Brain microvascular endothelial cell (primary cell): ENCODE measurements around the gene SPZ1.

Source experiments
- DNase-seq: peaks from one replicate; pipeline ENCODE4 v3.0.0-alpha.2; 2020
- H3K27ac ChIP-seq: fragments of 250-450 bp; sonication (Bioruptor Pico); 2 replicates; pipeline ENCODE4 v1.5.1; 2020; ENCODE audit warnings: mild to moderate bottlenecking, moderate library complexity
- H3K27me3 ChIP-seq: fragments of 250-450 bp; sonication (Bioruptor Pico); replicated peaks from 2 replicates; pipeline ENCODE4 v1.5.1; 2020; ENCODE audit warnings: mild to moderate bottlenecking
- H3K36me3 ChIP-seq: fragments of 250-450 bp; sonication (Bioruptor Pico); replicated peaks from 2 replicates; pipeline ENCODE4 v1.5.1; 2020; ENCODE audit warnings: mild to moderate bottlenecking
- H3K4me3 ChIP-seq: 2 replicates; pipeline ENCODE4 v1.5.1; 2011; ENCODE audit warnings: low read depth, mild to moderate bottlenecking, control low read depth, low read length, moderate library complexity
- CTCF ChIP-seq: IDR thresholded peaks from 2 replicates; pipeline ENCODE4 v1.5.1; 2011; ENCODE audit warnings: low read depth, mild to moderate bottlenecking, moderate library complexity, low read length, control low read depth, inconsistent platforms; ENCODE audit errors: missing control alignments
- in situ Hi-C: cut with HindIII; loops from 2 replicates; pipeline ENCODE4 v1.10.0; 2017; ENCODE audit warnings: low sequenced_read_pairs, low pct_ligation_motif_present

The SPZ1 gene

GRCh38 chr5:80357671-80358070, 37.9 kb downstream of the SPZ1 start:
- TF ChIP-seq CTCF: no peak
- Histone ChIP-seq H3K4me3 (no peak overlapping the region), H3K36me3 (no peaks in the 10 kb centered on the region), H3K27me3 (no peaks in the 10 kb centered on the region), H3K27ac (no peak overlapping the region)
- DNase-seq: no peak
- in situ Hi-C loops: no loop called here

GRCh38 chr5:80360914-80361444, 41.2 kb downstream of the SPZ1 start:
- in situ Hi-C loops: no loop called here
- no peak for TF ChIP-seq CTCF
- H3K36me3 ChIP-seq: no peaks in the 10 kb centered on the region
- H3K27me3 ChIP-seq: no peaks in the 10 kb centered on the region
- DNase-seq: no peak
- no peak overlapping the region for H3K4me3 ChIP-seq
- no peak overlapping the region for H3K27ac ChIP-seq

- no peak for TF ChIP-seq CTCF
- in situ Hi-C loops: no loop called here
These were observed 45.1 kb downstream of the SPZ1 start for GRCh38 chr5:80364892-80365291.

GRCh38 chr5:80368661-80369480, 49.1 kb downstream of the SPZ1 start:
- Histone ChIP-seq H3K27me3 (no peaks in the 10 kb centered on the region), H3K27ac (no peak overlapping the region), H3K36me3 (no peaks in the 10 kb centered on the region), H3K4me3 (no peak overlapping the region)
- TF ChIP-seq CTCF: no peak
- in situ Hi-C loops: no loop called here
- DNase-seq: no peak

More at GRCh38 chr5:80364892-80365291, 45.1 kb downstream of the SPZ1 start:
- Histone ChIP-seq H3K27me3 (no peaks in the 10 kb centered on the region), H3K36me3 (no peaks in the 10 kb centered on the region), H3K4me3 (no peak overlapping the region), H3K27ac (no peak overlapping the region)
- DNase-seq: no peak

- no peak overlapping the region for H3K27ac ChIP-seq
- in situ Hi-C loops: no loop called here
- H3K27me3 ChIP-seq: no peaks in the 10 kb centered on the region
- DNase-seq: no peak
- no peak overlapping the region for H3K4me3 ChIP-seq
- no peak for TF ChIP-seq CTCF
- no peaks in the 10 kb centered on the region for H3K36me3 ChIP-seq
These were observed 49.7 kb downstream of the SPZ1 start for GRCh38 chr5:80369521-80369920.
